Activated T-cell treated with anti-CD3 and anti-CD28 coated beads, Interleukin-2, amount 50 U/mL, for 24 hours (primary cell): ENCODE results near the gene ENPP6.

Experiments
- DNase-seq: peaks from one replicate; pipeline ENCODE4 v3.0.0-alpha.2; 2020
- H3K27ac Mint-ChIP-seq: 2 replicates; pipeline ENCODE4 v1.8.0; 2020; ENCODE audit warnings: mild to moderate bottlenecking, mixed read lengths
- H3K27me3 Mint-ChIP-seq: 2 replicates; pipeline ENCODE4 v1.8.0; 2020; ENCODE audit warnings: mixed read lengths
- H3K36me3 Mint-ChIP-seq: 2 replicates; pipeline ENCODE4 v1.8.0; 2020; ENCODE audit warnings: low read depth, mixed read lengths
- H3K4me1 Mint-ChIP-seq: 2 replicates; pipeline ENCODE4 v1.8.0; 2020; ENCODE audit warnings: low read depth, mixed read lengths
- H3K4me3 Mint-ChIP-seq: 2 replicates; pipeline ENCODE4 v1.8.0; 2020; ENCODE audit warnings: mild to moderate bottlenecking, moderate library complexity, mixed read lengths
- H3K9me3 Mint-ChIP-seq: 2 replicates; pipeline ENCODE4 v1.8.0; 2020; ENCODE audit warnings: mixed read lengths

The ENPP6 gene

GRCh38 chr4:184250795-184251669 lies 33.4 kb upstream of the ENPP6 start:
- Mint-ChIP-seq H3K4me3 (no peak overlapping the region), H3K27ac (peak overlapping the region; percentile 67), H3K4me1 (peaks cover 24% of the 10 kb centered on the region), H3K9me3 (no peaks in the 10 kb centered on the region), H3K36me3 (no peaks in the 10 kb centered on the region), H3K27me3 (no peaks in the 10 kb centered on the region)
- peak; percentile 51 for DNase-seq

- Mint-ChIP-seq H3K27me3 (no peaks in the 10 kb centered on the region), H3K36me3 (no peaks in the 10 kb centered on the region), H3K27ac (no peak overlapping the region), H3K4me1 (peaks cover 24% of the 10 kb centered on the region), H3K4me3 (no peak overlapping the region), H3K9me3 (no peaks in the 10 kb centered on the region)
- DNase-seq = no peak
Measured at GRCh38 chr4:184248216-184248615, 30.5 kb upstream of the ENPP6 start.

DNA sequence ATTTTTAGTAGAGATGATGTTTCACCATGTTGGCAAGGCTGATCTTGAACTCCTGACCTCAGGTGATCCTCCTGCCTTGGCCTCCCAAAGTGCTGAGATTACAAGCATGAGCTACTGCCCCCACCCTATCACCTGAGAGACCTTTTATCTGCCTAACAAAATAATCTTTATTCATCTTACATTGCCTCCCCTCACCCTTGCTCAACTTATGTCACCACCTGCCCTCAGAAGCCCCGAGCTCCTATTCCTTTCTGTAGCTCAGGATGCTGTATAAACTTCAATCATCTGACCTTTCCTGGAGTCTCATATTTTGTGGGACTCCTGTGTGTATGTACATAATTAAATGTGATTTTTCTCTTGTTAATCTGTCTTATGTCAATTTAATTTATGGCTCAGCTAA lies 29.7 kb upstream of the ENPP6 start:
- Mint-ChIP-seq H3K36me3 (no peaks in the 10 kb centered on the region), H3K9me3 (no peaks in the 10 kb centered on the region), H3K4me1 (peaks cover 22% of the 10 kb centered on the region), H3K27ac (no peak overlapping the region), H3K27me3 (no peaks in the 10 kb centered on the region), H3K4me3 (no peak overlapping the region)
- DNase-seq = no peak

DNA sequence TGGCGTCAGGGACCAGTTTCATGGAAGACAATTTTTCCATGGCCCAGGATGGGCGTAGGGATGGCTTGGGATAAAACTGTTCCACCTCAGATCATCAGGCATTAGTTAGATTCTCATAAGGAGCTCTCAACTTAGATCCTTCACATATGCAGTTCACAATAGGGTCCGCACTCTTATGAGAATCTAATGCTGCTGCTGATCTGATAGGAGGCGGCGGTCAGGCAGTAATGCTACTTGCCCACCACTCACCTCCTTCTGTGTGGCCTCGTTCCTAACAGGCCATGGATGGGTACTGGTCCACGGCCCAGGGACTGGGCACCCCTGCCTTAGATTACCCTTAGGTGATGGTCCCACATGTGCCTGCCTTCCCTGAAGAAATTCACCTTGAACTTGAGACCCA lies 28.8 kb upstream of the ENPP6 start:
- Mint-ChIP-seq H3K4me1 (peaks cover 13% of the 10 kb centered on the region), H3K27me3 (no peaks in the 10 kb centered on the region), H3K4me3 (no peak overlapping the region), H3K27ac (no peak overlapping the region), H3K36me3 (no peaks in the 10 kb centered on the region), H3K9me3 (no peaks in the 10 kb centered on the region)
- DNase-seq = no peak

- no peak for DNase-seq
- Mint-ChIP-seq H3K36me3 (no peaks in the 10 kb centered on the region), H3K4me1 (peaks cover 52% of the 10 kb centered on the region), H3K4me3 (peak overlapping the region; percentile 53), H3K27me3 (no peaks in the 10 kb centered on the region), H3K27ac (peak overlapping the region; percentile 94), H3K9me3 (peaks cover 7% of the 10 kb centered on the region)
Measured at GRCh38 chr4:184238072-184238745, 20.5 kb upstream of the ENPP6 start.

DNA sequence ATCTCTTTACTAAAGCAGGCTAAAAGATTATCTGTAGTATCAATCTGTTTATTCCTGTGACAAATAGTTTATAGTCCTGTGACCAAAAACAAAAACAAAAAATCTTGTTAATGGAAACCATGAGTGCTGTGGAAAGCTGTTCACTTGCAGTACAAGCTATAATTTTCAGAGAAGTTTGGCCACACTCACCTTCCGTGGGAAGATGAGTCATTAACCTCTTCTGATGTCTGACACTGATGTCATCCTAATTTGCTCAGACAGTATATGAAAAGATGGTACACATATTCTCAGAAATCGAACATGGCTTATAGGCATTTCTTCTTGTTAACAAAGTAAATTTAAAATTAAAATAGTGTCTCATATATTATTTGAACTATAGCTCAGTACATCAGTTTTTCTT lies 19.9 kb upstream of the ENPP6 start:
- no peaks in the 10 kb centered on the region for H3K36me3 Mint-ChIP-seq
- no peaks in the 10 kb centered on the region for H3K27me3 Mint-ChIP-seq
- H3K4me3 Mint-ChIP-seq = peak overlapping the region; percentile 53
- H3K4me1 Mint-ChIP-seq = peaks cover 55% of the 10 kb centered on the region
- no peak for DNase-seq
- peaks cover 7% of the 10 kb centered on the region for H3K9me3 Mint-ChIP-seq
- H3K27ac Mint-ChIP-seq = peak overlapping the region; percentile 94

DNA sequence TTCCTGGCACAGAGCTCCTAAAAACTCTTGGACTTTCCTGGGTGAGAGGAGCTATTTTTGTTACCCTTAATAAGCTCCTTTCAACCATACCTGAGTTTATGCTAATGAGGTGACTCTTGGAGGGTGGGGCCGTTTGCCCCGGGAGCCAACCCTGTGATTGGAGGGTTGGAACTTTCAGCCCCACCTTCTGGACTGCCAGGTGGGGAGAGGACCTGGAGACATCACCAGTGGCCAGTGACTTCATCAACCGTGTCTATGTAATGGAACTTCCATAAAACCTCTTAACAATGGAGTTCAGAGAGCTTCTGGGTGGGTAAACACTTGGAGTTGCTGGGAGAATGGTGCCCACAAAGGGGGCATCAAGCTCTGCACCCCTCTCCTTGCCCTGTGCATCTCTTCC lies 17.9 kb upstream of the ENPP6 start:
- no peaks in the 10 kb centered on the region for H3K36me3 Mint-ChIP-seq
- H3K9me3 Mint-ChIP-seq = peaks cover 7% of the 10 kb centered on the region
- H3K27ac Mint-ChIP-seq = no peak overlapping the region
- H3K4me3 Mint-ChIP-seq = no peak overlapping the region
- no peaks in the 10 kb centered on the region for H3K27me3 Mint-ChIP-seq
- H3K4me1 Mint-ChIP-seq = peaks cover 70% of the 10 kb centered on the region
- DNase-seq = no peak

DNA sequence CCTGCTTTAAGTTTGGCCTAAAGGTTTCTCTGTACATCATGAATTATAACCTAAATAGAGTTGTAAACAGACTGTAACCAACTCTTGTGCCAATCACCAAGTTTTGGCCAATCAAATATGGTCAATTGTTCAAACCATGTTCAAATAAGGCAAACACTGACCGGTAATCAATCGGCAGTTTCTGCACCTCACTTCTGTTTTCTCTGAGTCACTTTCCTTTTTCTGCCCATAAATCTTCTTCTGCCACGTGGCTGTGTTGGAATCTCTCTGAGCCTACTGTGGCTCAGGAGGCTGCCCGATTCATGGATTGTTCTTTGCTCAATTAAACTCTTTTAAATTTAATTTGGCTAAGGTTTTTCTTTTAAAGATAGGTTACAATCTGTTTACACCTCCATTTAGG lies 16.5 kb upstream of the ENPP6 start:
- H3K27ac Mint-ChIP-seq = peak overlapping the region; percentile 57
- H3K9me3 Mint-ChIP-seq = peaks cover 7% of the 10 kb centered on the region
- H3K27me3 Mint-ChIP-seq = no peaks in the 10 kb centered on the region
- H3K4me1 Mint-ChIP-seq = peaks cover 80% of the 10 kb centered on the region
- no peaks in the 10 kb centered on the region for H3K36me3 Mint-ChIP-seq
- DNase-seq = no peak
- H3K4me3 Mint-ChIP-seq = no peak overlapping the region

DNA sequence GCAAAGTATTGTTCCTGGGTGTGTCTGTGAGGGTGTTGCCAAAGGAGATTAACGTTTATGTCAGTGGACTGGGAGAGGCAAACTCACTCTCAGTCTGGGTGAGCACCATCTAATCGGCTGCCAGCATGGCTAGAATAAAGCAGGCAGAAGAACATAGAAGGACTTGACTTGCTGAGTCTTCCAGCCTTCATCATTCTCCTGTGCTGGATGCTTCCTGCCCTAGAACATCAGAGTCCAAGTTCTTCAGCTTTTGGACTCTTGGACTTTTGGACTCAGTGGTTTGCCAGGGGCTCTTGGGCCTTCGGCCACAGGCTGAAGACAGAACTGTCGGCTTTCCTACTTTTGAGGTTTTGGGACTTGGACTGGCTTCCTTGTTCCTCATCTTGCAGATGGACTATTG lies 15.3 kb upstream of the ENPP6 start:
- no peak for DNase-seq
- Mint-ChIP-seq H3K27me3 (no peaks in the 10 kb centered on the region), H3K9me3 (peaks cover 2% of the 10 kb centered on the region), H3K4me1 (peaks cover 79% of the 10 kb centered on the region), H3K27ac (no peak overlapping the region), H3K36me3 (no peaks in the 10 kb centered on the region), H3K4me3 (no peak overlapping the region)

- Mint-ChIP-seq H3K4me1 (peaks cover 71% of the 10 kb centered on the region), H3K27me3 (no peaks in the 10 kb centered on the region)
Measured at GRCh38 chr4:184232202-184232601, 14.5 kb upstream of the ENPP6 start.

DNA sequence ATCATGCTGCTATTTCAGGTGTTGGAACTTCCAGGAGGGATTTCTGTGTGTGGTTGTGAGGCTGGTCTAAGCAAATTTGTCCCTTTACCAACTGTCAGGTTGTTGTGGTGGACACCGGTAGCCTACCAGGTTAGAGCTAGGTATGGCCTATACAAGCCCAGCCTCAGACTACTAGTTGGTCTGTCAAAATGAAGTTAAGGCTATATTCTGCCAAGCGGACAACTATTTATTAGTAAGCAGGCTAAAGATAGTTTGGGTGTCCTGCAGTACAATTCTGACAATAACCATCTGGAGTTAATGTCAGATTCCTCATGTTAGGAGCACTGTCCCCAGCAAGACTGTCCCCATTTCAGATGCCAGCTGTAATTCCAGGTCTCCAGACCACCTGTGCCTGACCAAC lies 13.9 kb upstream of the ENPP6 start:
- H3K4me1 Mint-ChIP-seq = peaks cover 65% of the 10 kb centered on the region
- H3K27ac Mint-ChIP-seq = peak overlapping the region; percentile 30
- no peak for DNase-seq
- no peaks in the 10 kb centered on the region for H3K36me3 Mint-ChIP-seq
- H3K9me3 Mint-ChIP-seq = no peaks in the 10 kb centered on the region
- H3K27me3 Mint-ChIP-seq = no peaks in the 10 kb centered on the region
- no peak overlapping the region for H3K4me3 Mint-ChIP-seq

More at GRCh38 chr4:184232202-184232601, 14.5 kb upstream of the ENPP6 start:
- Mint-ChIP-seq H3K4me3 (no peak overlapping the region), H3K9me3 (no peaks in the 10 kb centered on the region), H3K27ac (no peak overlapping the region), H3K36me3 (no peaks in the 10 kb centered on the region)
- DNase-seq = no peak

- Mint-ChIP-seq H3K4me3 (no peak overlapping the region), H3K9me3 (no peaks in the 10 kb centered on the region)
Measured at GRCh38 chr4:184228056-184228705, 10.5 kb upstream of the ENPP6 start.

DNA sequence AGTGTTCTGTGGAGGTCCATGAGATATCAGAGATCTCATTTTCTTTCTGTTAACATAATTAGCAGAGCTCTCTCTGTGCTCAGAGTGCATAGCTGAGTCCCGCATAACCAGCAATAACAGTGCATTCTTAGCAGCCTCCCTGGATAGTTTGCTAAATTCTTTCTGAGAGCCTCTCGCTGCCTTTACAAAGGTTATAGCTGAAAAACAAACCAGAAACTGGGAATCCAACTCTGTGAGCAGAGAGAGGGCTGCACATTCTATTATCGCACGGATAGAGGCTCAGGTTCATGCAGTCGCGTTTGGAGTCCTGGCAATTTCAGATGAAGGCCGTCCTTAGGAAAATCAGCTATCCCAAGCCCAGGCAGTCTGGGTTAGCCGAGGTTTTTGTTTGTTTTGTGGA lies 1.2 kb downstream of the ENPP6 start:
- H3K9me3 Mint-ChIP-seq = peaks cover 5% of the 10 kb centered on the region
- no peak overlapping the region for H3K4me3 Mint-ChIP-seq
- no peak for DNase-seq
- peaks cover 28% of the 10 kb centered on the region for H3K27me3 Mint-ChIP-seq
- no peaks in the 10 kb centered on the region for H3K36me3 Mint-ChIP-seq
- H3K4me1 Mint-ChIP-seq = no peaks in the 10 kb centered on the region
- no peak overlapping the region for H3K27ac Mint-ChIP-seq

More at GRCh38 chr4:184228056-184228705, 10.5 kb upstream of the ENPP6 start:
- Mint-ChIP-seq H3K4me1 (peaks cover 39% of the 10 kb centered on the region), H3K36me3 (no peaks in the 10 kb centered on the region), H3K27me3 (no peaks in the 10 kb centered on the region), H3K27ac (no peak overlapping the region)
- no peak for DNase-seq

DNA sequence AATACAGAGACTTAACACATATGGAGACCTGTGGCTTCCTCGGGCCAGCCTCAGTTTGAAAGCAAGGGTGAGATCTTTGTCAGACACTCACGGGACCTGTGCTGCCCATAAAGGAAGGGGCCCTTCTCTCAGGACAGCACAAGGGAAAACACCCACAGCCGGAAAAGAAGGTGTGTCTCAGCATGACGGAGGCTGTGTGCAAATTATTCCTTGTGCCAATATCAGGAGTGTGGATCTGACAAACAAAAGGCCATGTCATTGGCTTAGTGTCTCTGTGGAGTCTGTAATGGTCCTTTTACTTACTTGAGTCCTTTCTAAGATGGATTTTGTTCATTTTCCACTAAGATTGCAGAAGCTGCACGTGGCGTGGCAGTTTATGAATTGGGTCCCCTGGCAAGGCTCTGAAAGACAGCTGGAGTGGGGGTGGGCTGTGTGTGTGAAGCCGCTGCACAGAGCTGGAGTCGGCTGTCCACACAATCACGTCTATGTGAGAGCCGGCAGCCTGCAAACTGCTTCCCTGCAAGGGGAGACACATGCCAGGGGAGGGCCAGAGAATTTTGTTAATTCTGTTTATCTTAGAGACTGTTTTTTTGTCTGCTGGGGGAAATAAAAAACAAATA lies 1.9 kb downstream of the ENPP6 start:
- Mint-ChIP-seq H3K4me1 (no peaks in the 10 kb centered on the region), H3K36me3 (no peaks in the 10 kb centered on the region), H3K27me3 (peaks cover 22% of the 10 kb centered on the region), H3K27ac (no peak overlapping the region), H3K4me3 (no peak overlapping the region), H3K9me3 (peaks cover 5% of the 10 kb centered on the region)
- DNase-seq = no peak
